ENCODE measurements around the gene RAPSN.

The RAPSN gene

GRCh38 chr11:47393163-47394049 is 55.5 kb downstream of the RAPSN start:
- peak; percentile 46 for DNase-seq (ENCODE audit: low read depth)

GRCh38 chr11:47392546-47393162 is 56.3 kb downstream of the RAPSN start:
- no peak overlapping the region for H3K4me3 ChIP-seq (ENCODE audit: low read length)
- H3K9me3 ChIP-seq (ENCODE audit: control insufficient read depth, low read length), result no peaks in the 10 kb centered on the region
- peaks cover 4% of the 10 kb centered on the region for H3K4me1 ChIP-seq (ENCODE audit: control insufficient read depth, insufficient read depth, low read length)
- no peaks in the 10 kb centered on the region for H3K27me3 ChIP-seq (replicated peaks; ENCODE audit: control insufficient read depth, insufficient read depth, low read length)
- H3K36me3 ChIP-seq (ENCODE audit: control insufficient read depth, insufficient read depth, low read length, severe bottlenecking), result no peaks in the 10 kb centered on the region
- no peak for DNase-seq (ENCODE audit: low read depth)
- H3K9ac ChIP-seq (ENCODE audit: low read length), result no peak overlapping the region

More at GRCh38 chr11:47393163-47394049, 55.5 kb downstream of the RAPSN start:
- Histone ChIP-seq H3K9ac (ENCODE audit: low read length) (no peak overlapping the region), H3K27me3 (replicated peaks; ENCODE audit: control insufficient read depth, insufficient read depth, low read length) (no peaks in the 10 kb centered on the region), H3K36me3 (ENCODE audit: control insufficient read depth, insufficient read depth, low read length, severe bottlenecking) (no peaks in the 10 kb centered on the region), H3K4me1 (ENCODE audit: control insufficient read depth, insufficient read depth, low read length) (peaks cover 4% of the 10 kb centered on the region), H3K9me3 (ENCODE audit: control insufficient read depth, low read length) (no peaks in the 10 kb centered on the region), H3K4me3 (ENCODE audit: low read length) (no peak overlapping the region)

GRCh38 chr11:47391711-47392432 is 57.1 kb downstream of the RAPSN start:
- DNase-seq (ENCODE audit: low read depth), result no peak
- no peaks in the 10 kb centered on the region for H3K27me3 ChIP-seq (replicated peaks; ENCODE audit: control insufficient read depth, insufficient read depth, low read length)
- H3K4me1 ChIP-seq (ENCODE audit: control insufficient read depth, insufficient read depth, low read length), result peaks cover 4% of the 10 kb centered on the region
- no peaks in the 10 kb centered on the region for H3K36me3 ChIP-seq (ENCODE audit: control insufficient read depth, insufficient read depth, low read length, severe bottlenecking)
- H3K9me3 ChIP-seq (ENCODE audit: control insufficient read depth, low read length), result no peaks in the 10 kb centered on the region
- no peak overlapping the region for H3K9ac ChIP-seq (ENCODE audit: low read length)
- no peak overlapping the region for H3K4me3 ChIP-seq (ENCODE audit: low read length)

GRCh38 chr11:47391077-47391583 is 57.8 kb downstream of the RAPSN start:
- Histone ChIP-seq H3K36me3 (ENCODE audit: control insufficient read depth, insufficient read depth, low read length, severe bottlenecking) (no peaks in the 10 kb centered on the region), H3K4me1 (ENCODE audit: control insufficient read depth, insufficient read depth, low read length) (peaks cover 4% of the 10 kb centered on the region), H3K9ac (ENCODE audit: low read length) (no peak overlapping the region), H3K9me3 (ENCODE audit: control insufficient read depth, low read length) (no peaks in the 10 kb centered on the region), H3K27me3 (replicated peaks; ENCODE audit: control insufficient read depth, insufficient read depth, low read length) (no peaks in the 10 kb centered on the region), H3K4me3 (ENCODE audit: low read length) (no peak overlapping the region)
- no peak for DNase-seq (ENCODE audit: low read depth)

GRCh38 chr11:47390422-47390760 is 58.5 kb downstream of the RAPSN start:
- no peak overlapping the region for H3K9ac ChIP-seq (ENCODE audit: low read length)
- DNase-seq (ENCODE audit: low read depth), result no peak
- H3K27me3 ChIP-seq (replicated peaks; ENCODE audit: control insufficient read depth, insufficient read depth, low read length), result no peaks in the 10 kb centered on the region
- no peaks in the 10 kb centered on the region for H3K36me3 ChIP-seq (ENCODE audit: control insufficient read depth, insufficient read depth, low read length, severe bottlenecking)
- H3K9me3 ChIP-seq (ENCODE audit: control insufficient read depth, low read length), result no peaks in the 10 kb centered on the region
- H3K4me1 ChIP-seq (ENCODE audit: control insufficient read depth, insufficient read depth, low read length), result peaks cover 4% of the 10 kb centered on the region
- no peak overlapping the region for H3K4me3 ChIP-seq (ENCODE audit: low read length)

GRCh38 chr11:47389577-47390421 is 59.1 kb downstream of the RAPSN start:
- Histone ChIP-seq H3K9ac (ENCODE audit: low read length) (no peak overlapping the region), H3K4me3 (ENCODE audit: low read length) (no peak overlapping the region), H3K4me1 (ENCODE audit: control insufficient read depth, insufficient read depth, low read length) (peaks cover 4% of the 10 kb centered on the region), H3K9me3 (ENCODE audit: control insufficient read depth, low read length) (no peaks in the 10 kb centered on the region), H3K36me3 (ENCODE audit: control insufficient read depth, insufficient read depth, low read length, severe bottlenecking) (no peaks in the 10 kb centered on the region), H3K27me3 (replicated peaks; ENCODE audit: control insufficient read depth, insufficient read depth, low read length) (no peaks in the 10 kb centered on the region)
- no peak for DNase-seq (ENCODE audit: low read depth)

- H3K36me3 ChIP-seq (ENCODE audit: control insufficient read depth, insufficient read depth, low read length, severe bottlenecking), result no peaks in the 10 kb centered on the region
- no peak overlapping the region for H3K4me3 ChIP-seq (ENCODE audit: low read length)
Measured at GRCh38 chr11:47388697-47389576, 60.0 kb downstream of the RAPSN start.

GRCh38 chr11:47387944-47388696 is 60.8 kb downstream of the RAPSN start:
- no peak for DNase-seq (ENCODE audit: low read depth)
- Histone ChIP-seq H3K9me3 (ENCODE audit: control insufficient read depth, low read length) (no peaks in the 10 kb centered on the region), H3K9ac (ENCODE audit: low read length) (no peak overlapping the region), H3K4me1 (ENCODE audit: control insufficient read depth, insufficient read depth, low read length) (no peaks in the 10 kb centered on the region), H3K27me3 (replicated peaks; ENCODE audit: control insufficient read depth, insufficient read depth, low read length) (no peaks in the 10 kb centered on the region), H3K36me3 (ENCODE audit: control insufficient read depth, insufficient read depth, low read length, severe bottlenecking) (no peaks in the 10 kb centered on the region), H3K4me3 (ENCODE audit: low read length) (no peak overlapping the region)

More at GRCh38 chr11:47388697-47389576, 60.0 kb downstream of the RAPSN start:
- no peak for DNase-seq (ENCODE audit: low read depth)
- Histone ChIP-seq H3K9me3 (ENCODE audit: control insufficient read depth, low read length) (no peaks in the 10 kb centered on the region), H3K4me1 (ENCODE audit: control insufficient read depth, insufficient read depth, low read length) (peaks cover 4% of the 10 kb centered on the region), H3K9ac (ENCODE audit: low read length) (no peak overlapping the region), H3K27me3 (replicated peaks; ENCODE audit: control insufficient read depth, insufficient read depth, low read length) (no peaks in the 10 kb centered on the region)

Measured in adipocyte (in vitro differentiated cells).